ENCODE results near the gene RPL13. TPM values are rescaled to one million over a fixed set of nuclear protein-coding genes. Genes with fewer than 3 reads are reported as not detected.

The RPL13 gene
- total RNA-seq, 4 donors from 2014 or later = 3,190 to 3,814 (median 3,321) TPM

- Histone ChIP-seq H3K4me3 (no peak overlapping the region), H3K27ac (no peak overlapping the region), H3K27me3 (no peaks in the 10 kb centered on the region), H3K9me3 (no peaks in the 10 kb centered on the region), H3K4me1 (peaks cover under 1 to 11% (median 5%) of the 10 kb centered on the region in 4 donors), H3K36me3 (peaks cover 0 to 25% (median 11%) of the 10 kb centered on the region in 4 donors)
- in situ Hi-C loops (cut with MboI; ENCODE audit: low pct_ligation_motif_present in 1 of 4, low pct_unique_long_range_greater_than_20kb in 1 of 4, low sequenced_read_pairs in 3 of 4) (no loop called here), intact Hi-C loops (cut with DNase I; ENCODE audit: low total_unique reads) (no loop called here)
- no peak for DNase-seq
- WGBS, 2 donors (ENCODE audit: low coverage in 1 of 2) = 92% methylated on average over 12 of the region's 12 CpGs; no CpG with 5 or more reads in 1 of the 2 donors
- TF ChIP-seq POLR2AphosphoS5 (IDR thresholded peaks at IDR 0.05) (no peak), POLR2A (IDR thresholded peaks at IDR 0.05) (no peak), EP300 (IDR thresholded peaks at IDR 0.05; ENCODE audit: low read depth) (no peak), CTCF (IDR thresholded peaks at IDR 0.05) (no peak)
Observed at GRCh38 chr16:89554343-89554742, 6.1 kb upstream of the RPL13 start.

GRCh38 chr16:89555265-89555664, 5.2 kb upstream of the RPL13 start:
- in situ Hi-C loops (cut with MboI; ENCODE audit: low pct_ligation_motif_present in 1 of 4, low pct_unique_long_range_greater_than_20kb in 1 of 4, low sequenced_read_pairs in 3 of 4) (no loop called here), intact Hi-C loops (cut with DNase I; ENCODE audit: low total_unique reads) (no loop called here)
- no peaks in the 10 kb centered on the region for H3K27me3 ChIP-seq
- WGBS, 2 donors (ENCODE audit: low coverage in 1 of 2) = 97% methylated on average over 16 of the region's 16 CpGs; no CpG with 5 or more reads in 1 of the 2 donors
- no peak for DNase-seq
- no peak overlapping the region for H3K4me3 ChIP-seq
- peaks cover 6 to 18% (median 10%) of the 10 kb centered on the region in 4 donors for H3K4me1 ChIP-seq
- no peak overlapping the region for H3K27ac ChIP-seq
- peaks cover 0 to 20% (median 9%) of the 10 kb centered on the region in 4 donors for H3K36me3 ChIP-seq
- H3K9me3 ChIP-seq = no peaks in the 10 kb centered on the region
- TF ChIP-seq POLR2A (IDR thresholded peaks at IDR 0.05) (no peak), EP300 (IDR thresholded peaks at IDR 0.05; ENCODE audit: low read depth) (no peak)

GRCh38 chr16:89555780-89556179, 4.7 kb upstream of the RPL13 start:
- intact Hi-C loops (cut with DNase I; ENCODE audit: low total_unique reads) = no loop called here
- no peak overlapping the region for H3K4me3 ChIP-seq
- no peak for TF ChIP-seq POLR2A (IDR thresholded peaks at IDR 0.05)
- TF ChIP-seq EP300 (IDR thresholded peaks at IDR 0.05; ENCODE audit: low read depth) = no peak
- TF ChIP-seq POLR2AphosphoS5 (IDR thresholded peaks at IDR 0.05) = no peak
- TF ChIP-seq CTCF (IDR thresholded peaks at IDR 0.05) = no peak
- H3K27me3 ChIP-seq = no peaks in the 10 kb centered on the region
- 95% methylated on average over 13 of the region's 13 CpGs; no CpG with 5 or more reads in 1 of the 2 donors for WGBS, 2 donors (ENCODE audit: low coverage in 1 of 2)
- in situ Hi-C loops (cut with MboI; ENCODE audit: low pct_ligation_motif_present in 1 of 4, low pct_unique_long_range_greater_than_20kb in 1 of 4, low sequenced_read_pairs in 3 of 4) = no loop called here
- H3K4me1 ChIP-seq = peaks cover 6 to 18% (median 10%) of the 10 kb centered on the region in 4 donors
- no peaks in the 10 kb centered on the region for H3K9me3 ChIP-seq
- peaks cover 0 to 20% (median 9%) of the 10 kb centered on the region in 4 donors for H3K36me3 ChIP-seq
- DNase-seq = no peak
- no peak overlapping the region for H3K27ac ChIP-seq

- no peak for TF ChIP-seq POLR2A (IDR thresholded peaks at IDR 0.05)
- TF ChIP-seq POLR2AphosphoS5 (IDR thresholded peaks at IDR 0.05) = peak in 1 of 3 donors; percentile 8
- peak; percentile 65 to 81 (median 77) for TF ChIP-seq CTCF (IDR thresholded peaks at IDR 0.05)
- TF ChIP-seq EP300 (IDR thresholded peaks at IDR 0.05; ENCODE audit: low read depth) = no peak
- WGBS, 2 donors (ENCODE audit: low coverage in 1 of 2) = 72 to 80% methylated on average over 2 to 34 of the region's 34 CpGs
- Histone ChIP-seq H3K27ac (no peak overlapping the region), H3K4me3 (no peak overlapping the region), H3K27me3 (no peaks in the 10 kb centered on the region), H3K9me3 (no peaks in the 10 kb centered on the region), H3K4me1 (peaks cover 15 to 29% (median 20%) of the 10 kb centered on the region in 4 donors), H3K36me3 (peaks cover 0 to 21% (median 6%) of the 10 kb centered on the region in 4 donors)
- peak; percentile 83 for DNase-seq
- intact Hi-C loops (cut with DNase I; ENCODE audit: low total_unique reads) = no loop called here
- in situ Hi-C loops (cut with MboI; ENCODE audit: low pct_ligation_motif_present in 1 of 4, low pct_unique_long_range_greater_than_20kb in 1 of 4, low sequenced_read_pairs in 3 of 4) = no loop called here
Observed at GRCh38 chr16:89556750-89557689, 3.5 kb upstream of the RPL13 start.
